Fibroblast of lung (primary cell): ENCODE data around the gene TBP. TPM values are rescaled to one million over a fixed set of nuclear protein-coding genes. Genes with fewer than 3 reads are reported as not detected.

Source experiments
- polyA plus RNA-seq, 2 donors: library from polyadenylated mRNA; depleted of rRNA in 1 of 2; stranded (reverse) in 1 of 2; unstranded in 1 of 2; fragments of >200 nt; gene quantifications; 2 replicates each; pipeline ENCODE4 v1.2.1, GENCODE V29; 2011 to 2012; ENCODE audit warnings: missing spikeins in 1 of 2
- total RNA-seq: library from RNA; depleted of rRNA; stranded (reverse); fragments of >200 nt; gene quantifications from 2 replicates; pipeline ENCODE4 v1.2.1, GENCODE V29; 2014

TBP gene
- total and polyA plus RNA-seq, 2 donors (not counting 1 experiment from before 2014, with no cell fraction given), result 7.8 to 14.4 TPM

Other genes with a start within 250 kb of the TBP start
- gene FAM120B, start 247.6 kb upstream of the TBP start, total RNA-seq, result 15.2 and 19.3 TPM in 2 replicates
- gene FAM120B, start 247.6 kb upstream of the TBP start, polyA plus RNA-seq, result 14.4 and 14.8 TPM in 2 replicates
- gene PSMB1, start 1.1 kb upstream of the TBP start, total RNA-seq, result 227 and 245 TPM in 2 replicates
- 489 and 585 TPM in 2 replicates for gene PSMB1, start 1.1 kb upstream of the TBP start, polyA plus RNA-seq
- gene PDCD2, start 30.3 kb downstream of the TBP start, total RNA-seq, result 39.6 and 62.4 TPM in 2 replicates
- gene PDCD2, start 30.3 kb downstream of the TBP start, polyA plus RNA-seq, result 55.6 and 56.6 TPM in 2 replicates